H9 (cell line): ENCODE measurements around the gene COL23A1. TPM values are rescaled to one million over a fixed set of nuclear protein-coding genes. Genes with fewer than 3 reads are reported as not detected.

ENCODE experiments used
- DNase-seq: peaks from one replicate; pipeline ENCODE4 v3.0.0-alpha.2; 2017
- H2AFZ ChIP-seq: one replicate; pipeline ENCODE4 v1.6.1; 2013; ENCODE audit warnings: mild to moderate bottlenecking, low read length, control low read depth, moderate library complexity
- H2AK5ac ChIP-seq: 2 replicates; pipeline ENCODE4 v1.6.1; 2013; ENCODE audit warnings: low read length, control low read depth, mixed read lengths; ENCODE audit not compliant: insufficient read length
- H2BK120ac ChIP-seq: one replicate; pipeline ENCODE4 v1.6.1; 2013; ENCODE audit warnings: low read depth, mild to moderate bottlenecking, low read length, control low read depth, inconsistent platforms; ENCODE audit not compliant: poor library complexity, severe bottlenecking
- H2BK12ac ChIP-seq: 2 replicates; pipeline ENCODE4 v1.6.1; 2013; ENCODE audit warnings: low read length, control low read depth, mixed read lengths, low read depth; ENCODE audit not compliant: insufficient read length
- H2BK15ac ChIP-seq: 2 replicates; pipeline ENCODE4 v1.6.1; 2013; ENCODE audit warnings: low read depth, low read length, control low read depth
- H2BK20ac ChIP-seq: one replicate; pipeline ENCODE4 v1.6.1; 2013; ENCODE audit warnings: low read depth, mild to moderate bottlenecking, low read length, control low read depth, inconsistent platforms; ENCODE audit not compliant: poor library complexity, severe bottlenecking
- H2BK5ac ChIP-seq: 2 replicates; pipeline ENCODE4 v1.6.1; 2013; ENCODE audit warnings: low read length, control low read depth, mixed read lengths; ENCODE audit not compliant: insufficient read length
- H3K14ac ChIP-seq: 2 replicates; pipeline ENCODE4 v1.6.1; 2013; ENCODE audit warnings: low read length, control low read depth; ENCODE audit not compliant: insufficient read depth
- H3K18ac ChIP-seq: 2 replicates; pipeline ENCODE4 v1.6.1; 2013; ENCODE audit warnings: low read depth, mild to moderate bottlenecking, mixed read lengths, low read length, control low read depth; ENCODE audit not compliant: insufficient read length
- H3K23ac ChIP-seq: 2 replicates; pipeline ENCODE4 v1.6.1; 2013; ENCODE audit warnings: low read length, control low read depth, mixed read lengths, low read depth; ENCODE audit not compliant: insufficient read length
- H3K23me2 ChIP-seq: 2 replicates; pipeline ENCODE4 v1.6.1; 2013; ENCODE audit warnings: low read depth, mild to moderate bottlenecking, mixed read lengths, low read length, control low read depth; ENCODE audit not compliant: insufficient read length, poor library complexity, severe bottlenecking
- H3K27ac ChIP-seq: 2 replicates; pipeline ENCODE4 v1.5.1; 2013; ENCODE audit warnings: low read length, control low read depth, mixed read lengths, low read depth; ENCODE audit not compliant: insufficient read length
- H3K27me3 ChIP-seq: 2 replicates; pipeline ENCODE4 v1.6.1; 2013; ENCODE audit warnings: low read length, control low read depth, inconsistent platforms; ENCODE audit not compliant: insufficient read depth
- H3K4ac ChIP-seq: 2 replicates; pipeline ENCODE4 v1.6.1; 2013; ENCODE audit warnings: low read depth, mild to moderate bottlenecking, control low read depth, inconsistent platforms, low read length, moderate library complexity
- H3K4me1 ChIP-seq: 2 replicates; pipeline ENCODE4 v1.6.1; 2013; ENCODE audit warnings: low read length, control low read depth, inconsistent platforms; ENCODE audit not compliant: insufficient read depth
- H3K4me2 ChIP-seq: 2 replicates; pipeline ENCODE4 v1.6.1; 2013; ENCODE audit warnings: low read length, control low read depth, mixed read lengths; ENCODE audit not compliant: insufficient read length, insufficient read depth
- H3K56ac ChIP-seq: 2 replicates; pipeline ENCODE4 v1.6.1; 2013; ENCODE audit warnings: low read depth, mild to moderate bottlenecking, mixed read lengths, low read length, control low read depth; ENCODE audit not compliant: insufficient read length
- H3K79me1 ChIP-seq: 2 replicates; pipeline ENCODE4 v1.6.1; 2013; ENCODE audit warnings: low read depth, mild to moderate bottlenecking, moderate library complexity, low read length, control low read depth, inconsistent platforms; ENCODE audit not compliant: insufficient read depth, poor library complexity, severe bottlenecking
- H3K79me2 ChIP-seq: 2 replicates; pipeline ENCODE4 v1.6.1; 2013; ENCODE audit warnings: low read length, control low read depth, inconsistent platforms; ENCODE audit not compliant: insufficient read depth
- H3K9ac ChIP-seq: 2 replicates; pipeline ENCODE4 v1.6.1; 2013; ENCODE audit warnings: low read length, control low read depth, mixed read lengths; ENCODE audit not compliant: insufficient read length; ENCODE audit errors: extremely low read depth
- H3K9me3 ChIP-seq: one replicate; pipeline ENCODE4 v1.6.1; 2013; ENCODE audit warnings: low read depth, low read length, inconsistent platforms; ENCODE audit not compliant: control insufficient read depth
- H3T11ph ChIP-seq: one replicate; pipeline ENCODE4 v1.6.1; 2013; ENCODE audit warnings: mild to moderate bottlenecking, low read length, control low read depth, inconsistent platforms
- H4K20me1 ChIP-seq: one replicate; pipeline ENCODE4 v1.6.1; 2013; ENCODE audit not compliant: control insufficient read depth, insufficient read length, insufficient read depth
- H4K5ac ChIP-seq: 2 replicates; pipeline ENCODE4 v1.6.1; 2013; ENCODE audit warnings: low read depth, mild to moderate bottlenecking, mixed read lengths, low read length, control low read depth; ENCODE audit not compliant: insufficient read length
- H4K8ac ChIP-seq: replicated peaks from 2 replicates; pipeline ENCODE4 v1.6.1; 2013; ENCODE audit warnings: low read length, control low read depth, mixed read lengths, low read depth; ENCODE audit not compliant: insufficient read length
- H4K91ac ChIP-seq: 2 replicates; pipeline ENCODE4 v1.6.1; 2013; ENCODE audit warnings: low read depth, mild to moderate bottlenecking, moderate library complexity, mixed read lengths, low read length, control low read depth; ENCODE audit not compliant: insufficient read length
- H3K27ac Mint-ChIP-seq, 3 experiments: 2 replicates in 2 of 3; 3 replicates in 1 of 3; pipeline ENCODE4 v1.8.0; 2020 to 2021; ENCODE audit warnings: mixed read lengths in 3 of 3, mild to moderate bottlenecking in 1 of 3, moderate library complexity in 1 of 3
- H3K27me3 Mint-ChIP-seq: 2 replicates; pipeline ENCODE4 v1.8.0; 2021; ENCODE audit warnings: low read depth, mild to moderate bottlenecking, moderate library complexity, mixed read lengths
- H3K36me3 Mint-ChIP-seq, 3 experiments: 2 replicates in 2 of 3; 3 replicates in 1 of 3; pipeline ENCODE4 v1.8.0; 2020 to 2021; ENCODE audit warnings: low read depth in 3 of 3, mixed read lengths in 3 of 3; ENCODE audit not compliant: insufficient read depth in 1 of 3
- H3K4me1 Mint-ChIP-seq, 2 experiments: 2 replicates each; pipeline ENCODE4 v1.8.0; 2020; ENCODE audit warnings: mixed read lengths in 2 of 2
- H3K4me3 Mint-ChIP-seq, 2 experiments: 2 replicates in 1 of 2; 3 replicates in 1 of 2; pipeline ENCODE4 v1.8.0; 2020 to 2021; ENCODE audit warnings: mild to moderate bottlenecking in 2 of 2, mixed read lengths in 2 of 2, moderate library complexity in 1 of 2
- H3K9me3 Mint-ChIP-seq, 2 experiments: 2 replicates in 1 of 2; 3 replicates in 1 of 2; pipeline ENCODE4 v1.8.0; 2020; ENCODE audit warnings: mild to moderate bottlenecking in 2 of 2, mixed read lengths in 2 of 2, moderate library complexity in 1 of 2
- WGBS: extraction: QIAGEN DNeasy Blood & Tissue Kit; methylation state at CpG from one replicate; pipeline ENCODE4 v1.1.7; 2013; ENCODE audit warnings: missing lambda C conversion rate, low lambda C conversion rate, mixed read lengths; ENCODE audit not compliant: insufficient read length; ENCODE audit errors: extremely low coverage; 5-methylcytosine and 5-hydroxymethylcytosine counted together
- total RNA-seq: library from RNA; stranded (reverse); gene quantifications from 2 replicates; pipeline ENCODE4 v1.2.1, GENCODE V29; 2021
- TF ChIP-seq, protein P1 (sequence below): fragments of 200-600 bp; sonication (generic); conservative IDR thresholded peaks from 3 replicates; pipeline ENCODE4 v1.8.0; 2021; ENCODE audit warnings: antibody characterized with exemption, mild to moderate bottlenecking

COL23A1 gene
- total RNA-seq, 1 experiment from 2014 or later: 2.6 TPM

GRCh38 chr5:178383919-178384815, 206.0 kb downstream of the COL23A1 start:
- H3K4me1 ChIP-seq: peaks cover 5% of the 10 kb centered on the region; the same call in 1 of the 2 replicates
- H2BK20ac ChIP-seq: no peak overlapping the region
- H2AFZ ChIP-seq: no peak overlapping the region
- no peak overlapping the region for H2BK120ac ChIP-seq
- H3K9ac ChIP-seq: no peak overlapping the region
- no peak overlapping the region for H4K5ac ChIP-seq
- H2BK15ac ChIP-seq: no peak overlapping the region
- Mint-ChIP-seq H3K36me3 (no peaks in the 10 kb centered on the region), H3K27me3 (no peaks in the 10 kb centered on the region; the same call in none of the 2 replicates), H3K4me1 (peaks cover 29 to 56% of the 10 kb centered on the region in 2 experiments), H3K27ac (no peak overlapping the region), H3K4me3 (no peak overlapping the region), H3K9me3 (no peaks in the 10 kb centered on the region)
- H2AK5ac ChIP-seq: no peak overlapping the region
- no peak overlapping the region for H3T11ph ChIP-seq
- H3K4me2 ChIP-seq: no peak overlapping the region
- H3K23ac ChIP-seq: no peak overlapping the region
- H4K8ac ChIP-seq: no peak overlapping the region
- H2BK5ac ChIP-seq: no peak overlapping the region
- H4K20me1 ChIP-seq: no peaks in the 10 kb centered on the region
- no peaks in the 10 kb centered on the region for H3K27me3 ChIP-seq
- H3K79me1 ChIP-seq: no peaks in the 10 kb centered on the region
- no peak for DNase-seq
- no peak overlapping the region for H4K91ac ChIP-seq
- no peak overlapping the region for H3K14ac ChIP-seq
- no peak overlapping the region for H3K56ac ChIP-seq
- no peak overlapping the region for H3K4ac ChIP-seq
- H3K9me3 ChIP-seq: no peaks in the 10 kb centered on the region
- no peaks in the 10 kb centered on the region for H3K23me2 ChIP-seq
- TF ChIP-seq, protein P1, sequence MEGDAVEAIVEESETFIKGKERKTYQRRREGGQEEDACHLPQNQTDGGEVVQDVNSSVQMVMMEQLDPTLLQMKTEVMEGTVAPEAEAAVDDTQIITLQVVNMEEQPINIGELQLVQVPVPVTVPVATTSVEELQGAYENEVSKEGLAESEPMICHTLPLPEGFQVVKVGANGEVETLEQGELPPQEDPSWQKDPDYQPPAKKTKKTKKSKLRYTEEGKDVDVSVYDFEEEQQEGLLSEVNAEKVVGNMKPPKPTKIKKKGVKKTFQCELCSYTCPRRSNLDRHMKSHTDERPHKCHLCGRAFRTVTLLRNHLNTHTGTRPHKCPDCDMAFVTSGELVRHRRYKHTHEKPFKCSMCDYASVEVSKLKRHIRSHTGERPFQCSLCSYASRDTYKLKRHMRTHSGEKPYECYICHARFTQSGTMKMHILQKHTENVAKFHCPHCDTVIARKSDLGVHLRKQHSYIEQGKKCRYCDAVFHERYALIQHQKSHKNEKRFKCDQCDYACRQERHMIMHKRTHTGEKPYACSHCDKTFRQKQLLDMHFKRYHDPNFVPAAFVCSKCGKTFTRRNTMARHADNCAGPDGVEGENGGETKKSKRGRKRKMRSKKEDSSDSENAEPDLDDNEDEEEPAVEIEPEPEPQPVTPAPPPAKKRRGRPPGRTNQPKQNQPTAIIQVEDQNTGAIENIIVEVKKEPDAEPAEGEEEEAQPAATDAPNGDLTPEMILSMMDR: no peak
- H2BK12ac ChIP-seq: no peak overlapping the region
- no peak overlapping the region for H3K27ac ChIP-seq
- peak overlapping the region; percentile 11 for H3K18ac ChIP-seq
- no peaks in the 10 kb centered on the region for H3K79me2 ChIP-seq
- no CpG with 5 or more reads among the region's 42 CpGs for WGBS
